ENCODE data around the gene GULP1. TPM values are rescaled to one million over a fixed set of nuclear protein-coding genes. Genes with fewer than 3 reads are reported as not detected.

The GULP1 gene
- total and polyA plus RNA-seq, 2 of the 13 experiments (the other 11 are each of a cell fraction or from before 2014, with no cell fraction given): 0.15 TPM; not detected in 1

DNA sequence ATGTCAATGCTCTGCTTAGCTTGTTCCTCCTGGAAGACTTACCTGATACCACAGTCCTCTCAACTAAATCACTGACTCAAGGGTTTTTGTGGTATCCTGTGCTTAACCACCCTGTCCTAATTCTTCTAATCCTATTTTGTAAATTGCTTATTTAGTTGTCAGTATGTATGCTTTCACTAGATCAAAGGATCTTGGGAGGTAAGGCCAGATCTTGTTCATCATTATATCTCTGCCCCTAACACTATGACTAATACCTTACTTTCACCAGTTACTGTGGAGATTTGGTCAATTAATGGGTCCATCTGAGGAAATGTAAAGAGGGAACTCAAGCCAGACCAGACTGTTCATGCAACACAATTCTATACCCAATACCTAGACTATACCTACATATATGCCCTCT, 203.2 kb downstream of the GULP1 start:
- Histone ChIP-seq H3K36me3 (replicated peaks in 1 of 2; ENCODE audit: control insufficient read depth in 1 of 2, insufficient read depth in 2 of 2, low read length in 2 of 2) (no peaks in the 10 kb centered on the region), H3K27ac (ENCODE audit: extremely low read length, insufficient read depth, low read length) (no peak overlapping the region), H3K4me3 (replicated peaks in 1 of 3; ENCODE audit: insufficient read depth in 1 of 3, low read depth in 2 of 3, low read length in 3 of 3) (no peak overlapping the region), H3K4me2 (ENCODE audit: low read depth, low read length) (no peak overlapping the region), H3K79me2 (ENCODE audit: insufficient read depth, low read length) (no peaks in the 10 kb centered on the region), H2AFZ (ENCODE audit: low read length) (no peak overlapping the region), H4K20me1 (ENCODE audit: insufficient read depth, low read length) (no peaks in the 10 kb centered on the region), H3K9ac (ENCODE audit: insufficient read depth, low read depth, low read length) (no peak overlapping the region), H3K4me1 (ENCODE audit: insufficient read depth, low read length) (no peaks in the 10 kb centered on the region), H3K9me3 (ENCODE audit: low read length) (no peaks in the 10 kb centered on the region), H3K27me3 (ENCODE audit: control insufficient read depth in 1 of 2, insufficient read depth in 2 of 2, low read length in 2 of 2) (no peaks in the 10 kb centered on the region)
- ChIA-PET POLR2A (no interaction called here), CTCF (ENCODE audit: low intra/inter-chr PET ratio, low total read pairs) (no interaction called here)
- in situ Hi-C loops (cut with HindIII; ENCODE audit: extremely low pct_ligation_motif_present, low pct_unique_long_range_greater_than_20kb) (no loop called here), intact Hi-C loops (cut with micrococcal nuclease; ENCODE audit: unreplicated experiment) (no loop called here)
- ATAC-seq (no peak), FAIRE-seq (no peak), DNase-seq (ENCODE audit: low spot score) (no peak)
- TF ChIP-seq SALL2 (CRISPR knock-in tag; IDR thresholded peaks at IDR 0.05) (no peak), ZNF296 (CRISPR knock-in tag; conservative IDR thresholded peaks at IDR 0.05) (no peak), EP300 (IDR thresholded peaks at IDR 0.05; ENCODE audit: low read depth in 2 of 2, low read length in 2 of 2) (no peak), EP300 (CRISPR knock-in tag; IDR thresholded peaks at IDR 0.05; ENCODE audit: borderline replicate concordance) (no peak), HDAC1 (CRISPR knock-in tag; IDR thresholded peaks at IDR 0.05) (no peak), GLI4 (CRISPR knock-in tag; IDR thresholded peaks at IDR 0.05; ENCODE audit: borderline replicate concordance) (no peak), ZNF367 (CRISPR knock-in tag; IDR thresholded peaks at IDR 0.05; ENCODE audit: borderline replicate concordance) (no peak), PAWR (CRISPR knock-in tag; IDR thresholded peaks at IDR 0.05; ENCODE audit: borderline replicate concordance) (no peak), TRIM24 (CRISPR knock-in tag; IDR thresholded peaks at IDR 0.05) (no peak), BRCA1 (CRISPR knock-in tag; IDR thresholded peaks at IDR 0.05) (no peak), ZNF639 (CRISPR knock-in tag; conservative IDR thresholded peaks at IDR 0.05) (no peak), ZNF792 (CRISPR knock-in tag; IDR thresholded peaks at IDR 0.05) (no peak), RARG (CRISPR knock-in tag; IDR thresholded peaks at IDR 0.05; ENCODE audit: low read depth) (no peak), MYPOP (CRISPR knock-in tag; IDR thresholded peaks at IDR 0.05) (no peak), KDM6A (CRISPR knock-in tag; IDR thresholded peaks at IDR 0.05; ENCODE audit: low read depth) (no peak), ZSCAN12 (CRISPR knock-in tag; IDR thresholded peaks at IDR 0.05) (no peak), ZNF337 (CRISPR knock-in tag; IDR thresholded peaks at IDR 0.05; ENCODE audit: borderline replicate concordance, low read depth) (no peak)
- TF ChIP-seq, protein P1, sequence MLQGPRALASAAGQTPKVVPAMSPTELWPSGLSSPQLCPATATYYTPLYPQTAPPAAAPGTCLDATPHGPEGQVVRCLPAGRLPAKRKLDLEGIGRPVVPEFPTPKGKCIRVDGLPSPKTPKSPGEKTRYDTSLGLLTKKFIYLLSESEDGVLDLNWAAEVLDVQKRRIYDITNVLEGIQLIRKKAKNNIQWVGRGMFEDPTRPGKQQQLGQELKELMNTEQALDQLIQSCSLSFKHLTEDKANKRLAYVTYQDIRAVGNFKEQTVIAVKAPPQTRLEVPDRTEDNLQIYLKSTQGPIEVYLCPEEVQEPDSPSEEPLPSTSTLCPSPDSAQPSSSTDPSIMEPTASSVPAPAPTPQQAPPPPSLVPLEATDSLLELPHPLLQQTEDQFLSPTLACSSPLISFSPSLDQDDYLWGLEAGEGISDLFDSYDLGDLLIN (CRISPR knock-in tag; IDR thresholded peaks at IDR 0.05; ENCODE audit: borderline replicate concordance): no peak
- no TSS peak for BruUV-seq (replicated peaks)

All from HepG2 (cell line).